ENCODE results near the gene AGPAT1.
"Not testable (repeated sequence)": the region's sequence is repeated elsewhere in the genome, so short reads cannot be mapped to it uniquely, and the experiment has no call there.

The AGPAT1 gene

DNA sequence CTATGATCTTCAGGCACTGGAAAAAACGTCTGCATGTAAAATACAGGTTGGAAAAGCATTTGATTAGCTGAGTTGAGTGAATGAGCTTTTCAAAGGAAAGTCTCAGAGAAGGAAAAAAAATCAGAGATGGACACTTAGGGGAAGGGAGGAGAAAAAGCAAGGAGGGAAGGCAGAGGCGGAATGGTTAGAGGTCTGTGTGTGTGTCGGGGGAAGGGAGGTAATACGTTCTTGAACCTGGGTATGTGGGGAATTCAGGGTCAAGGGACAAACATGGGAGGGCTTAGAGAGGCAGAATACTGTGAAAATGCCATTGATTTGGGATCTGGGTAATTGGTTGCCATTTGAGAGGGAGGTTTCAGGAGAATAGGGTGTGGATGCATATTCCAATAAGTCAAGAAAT is 29.2 kb downstream of the AGPAT1 start:
- no peak for DNase-seq

DNA sequence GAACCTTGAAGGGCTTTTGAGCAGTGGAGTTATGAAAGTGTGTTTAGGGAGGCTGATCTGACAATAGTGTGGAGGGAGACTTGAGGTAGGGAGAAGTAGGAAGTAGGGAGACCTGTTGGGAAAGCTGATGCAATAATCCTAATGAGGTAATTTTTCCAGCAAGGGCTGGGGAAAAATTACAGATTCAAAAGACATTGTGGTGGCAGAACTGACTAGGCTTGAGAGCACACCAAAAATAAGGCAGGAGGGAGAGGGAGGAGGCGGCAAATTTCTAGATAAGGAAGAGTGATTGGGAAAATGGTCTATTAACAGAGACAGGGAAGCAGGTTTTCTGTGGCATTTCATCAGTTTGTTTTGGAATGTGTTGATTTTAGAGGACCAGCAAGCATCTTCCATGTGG is 29.6 kb downstream of the AGPAT1 start:
- DNase-seq, result no peak

DNA sequence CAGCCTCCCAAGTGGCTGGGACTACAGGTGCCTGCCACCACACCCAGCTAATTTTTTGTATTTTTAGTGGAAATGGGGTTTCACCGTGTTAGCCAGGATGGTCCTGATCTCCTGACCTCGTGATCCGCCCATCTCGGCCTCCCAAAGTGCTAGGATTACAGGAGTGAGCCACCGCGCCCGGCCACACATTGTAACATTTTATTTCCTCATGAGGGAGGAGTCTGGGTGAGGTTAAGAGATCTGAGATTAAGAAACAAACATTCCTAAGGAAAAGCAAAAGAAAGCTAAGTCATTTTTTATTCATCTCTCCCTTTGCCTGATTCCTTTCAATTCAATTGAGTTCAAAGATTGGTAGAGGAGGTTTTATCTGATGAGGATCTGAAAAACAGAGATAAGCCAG is 31.6 kb downstream of the AGPAT1 start:
- not testable (repeated sequence) for DNase-seq

DNA sequence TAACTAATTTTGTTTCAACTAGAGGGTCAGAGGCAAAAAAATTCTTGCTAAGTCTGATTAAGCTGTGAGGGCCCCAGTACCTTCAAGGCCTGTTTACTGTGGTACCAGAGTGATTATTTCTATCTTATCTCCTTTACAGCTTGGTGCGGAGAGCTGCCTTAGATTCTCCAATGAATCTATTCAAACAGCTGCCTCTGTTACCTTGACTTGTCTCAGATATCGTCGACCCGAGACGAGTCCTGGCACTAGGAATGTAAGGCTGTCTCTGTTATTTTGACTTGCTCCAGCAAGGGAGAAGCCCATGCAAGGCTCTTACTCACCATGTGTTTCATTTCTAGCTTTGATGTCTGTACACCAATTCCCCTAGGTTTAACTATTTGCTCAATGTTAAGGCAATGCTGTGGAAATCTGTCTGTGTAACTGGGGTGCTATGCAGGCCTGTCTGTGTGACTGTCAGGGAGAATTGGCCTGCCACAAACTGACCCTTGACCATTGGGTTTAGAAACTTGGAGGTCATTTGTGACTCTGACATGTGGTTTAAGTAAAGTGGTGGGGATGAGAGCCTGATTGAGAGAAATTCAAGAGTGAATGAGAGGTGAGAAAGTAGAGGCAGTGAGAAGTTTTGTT is 35.4 kb downstream of the AGPAT1 start:
- DNase-seq, result no peak

DNA sequence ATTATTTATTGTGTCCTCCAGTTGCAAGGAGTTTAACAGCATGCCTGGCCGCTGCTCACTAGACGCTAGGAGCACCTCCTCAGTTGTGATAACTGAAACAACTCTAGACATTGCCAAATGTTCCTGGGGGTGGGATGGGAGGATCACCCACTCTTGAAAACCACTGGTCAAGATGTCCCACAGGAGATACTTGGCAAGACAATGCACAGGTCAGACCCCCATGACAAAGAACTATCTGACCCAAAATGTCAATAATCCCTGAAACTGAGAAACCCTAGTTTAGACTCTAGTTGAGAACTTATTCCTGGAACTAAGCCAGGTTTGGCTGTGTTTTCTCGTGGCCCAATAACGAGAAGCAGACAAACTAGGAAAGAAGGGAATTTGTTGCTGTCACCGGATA is 36.3 kb downstream of the AGPAT1 start:
- DNase-seq, result no peak

DNA sequence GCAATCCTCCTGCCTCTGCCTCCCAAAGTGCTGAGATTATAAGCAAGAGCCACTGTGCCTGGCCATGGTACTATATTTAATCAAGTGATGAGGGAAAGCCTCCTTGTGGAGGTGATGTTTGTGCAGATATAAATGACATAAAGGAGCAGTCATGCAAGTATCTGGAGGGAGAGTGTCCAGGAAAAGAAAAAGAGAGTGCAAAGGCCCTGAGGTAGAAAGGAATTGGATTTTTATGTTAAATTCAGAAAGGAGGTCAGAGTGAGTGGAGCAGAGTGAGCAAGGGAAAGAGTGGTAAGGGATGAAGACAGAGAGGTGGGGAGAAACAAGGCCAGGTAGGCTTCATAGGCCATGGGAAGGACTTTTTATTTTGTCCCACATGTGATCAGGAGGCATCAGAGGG is 38.4 kb downstream of the AGPAT1 start:
- DNase-seq, result no peak

DNA sequence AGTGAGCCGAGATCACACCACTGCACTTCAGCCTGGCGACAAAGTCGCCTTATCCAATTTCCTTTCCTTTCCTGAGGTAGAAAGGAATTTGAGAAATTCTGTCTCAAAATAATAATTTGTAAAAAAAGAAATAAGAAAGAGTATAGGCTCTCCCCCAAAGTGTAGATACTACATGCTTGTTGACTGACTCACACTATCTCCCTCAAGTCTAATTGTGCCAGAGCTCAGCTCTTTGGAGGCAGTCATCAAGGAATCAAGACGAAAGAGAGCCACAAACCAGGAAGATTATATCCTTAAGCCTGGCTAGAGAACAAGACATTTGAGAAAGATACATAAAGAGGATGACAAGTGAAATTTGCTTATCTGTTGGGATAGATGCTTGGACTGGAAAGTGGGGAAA is 42.1 kb downstream of the AGPAT1 start:
- no peak for DNase-seq

DNA sequence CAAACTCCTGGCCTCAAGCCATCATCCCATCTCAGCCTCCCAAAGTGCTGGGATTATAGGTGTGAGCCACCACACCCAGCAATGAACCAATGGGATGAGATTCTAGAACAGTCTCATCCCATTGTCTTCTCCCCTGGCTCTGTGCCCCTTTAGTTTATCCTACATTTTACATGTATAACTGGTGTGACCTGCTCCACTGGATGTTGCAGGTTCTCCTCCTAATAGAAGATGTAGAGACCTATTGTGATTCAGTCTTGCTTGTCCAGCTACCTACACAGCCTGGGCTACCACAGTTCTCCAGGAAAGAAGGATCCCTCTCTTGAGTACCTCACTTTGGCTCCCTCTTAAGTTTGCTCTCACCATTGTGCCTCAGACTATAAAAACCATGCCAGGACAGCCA is 43.8 kb downstream of the AGPAT1 start:
- DNase-seq, result no peak

DNA sequence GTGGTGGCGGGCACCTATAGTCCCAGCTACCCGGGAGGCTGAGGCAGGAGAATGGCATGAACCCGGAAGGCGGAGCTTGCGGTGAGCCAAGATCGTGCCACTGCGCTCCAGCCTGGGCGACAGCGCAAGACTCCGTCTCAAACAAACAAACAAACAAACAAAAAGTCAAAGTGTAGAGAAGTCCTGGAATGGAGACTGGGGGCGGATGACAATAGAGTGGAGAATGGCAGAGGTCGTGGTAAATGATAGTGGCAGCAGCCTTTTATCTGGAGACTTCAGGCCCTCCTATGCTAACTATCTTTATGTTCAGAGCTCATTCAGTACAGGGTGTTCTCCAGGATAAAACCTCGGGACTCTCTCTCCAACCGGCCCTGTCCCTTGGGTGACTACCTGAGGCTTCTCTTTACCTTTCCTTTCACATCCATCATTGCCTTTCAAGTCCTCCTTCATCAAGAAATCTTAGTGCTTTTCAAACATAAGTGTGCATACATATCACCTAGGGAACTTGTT is 44.4 kb downstream of the AGPAT1 start:
- no peak for DNase-seq

DNA sequence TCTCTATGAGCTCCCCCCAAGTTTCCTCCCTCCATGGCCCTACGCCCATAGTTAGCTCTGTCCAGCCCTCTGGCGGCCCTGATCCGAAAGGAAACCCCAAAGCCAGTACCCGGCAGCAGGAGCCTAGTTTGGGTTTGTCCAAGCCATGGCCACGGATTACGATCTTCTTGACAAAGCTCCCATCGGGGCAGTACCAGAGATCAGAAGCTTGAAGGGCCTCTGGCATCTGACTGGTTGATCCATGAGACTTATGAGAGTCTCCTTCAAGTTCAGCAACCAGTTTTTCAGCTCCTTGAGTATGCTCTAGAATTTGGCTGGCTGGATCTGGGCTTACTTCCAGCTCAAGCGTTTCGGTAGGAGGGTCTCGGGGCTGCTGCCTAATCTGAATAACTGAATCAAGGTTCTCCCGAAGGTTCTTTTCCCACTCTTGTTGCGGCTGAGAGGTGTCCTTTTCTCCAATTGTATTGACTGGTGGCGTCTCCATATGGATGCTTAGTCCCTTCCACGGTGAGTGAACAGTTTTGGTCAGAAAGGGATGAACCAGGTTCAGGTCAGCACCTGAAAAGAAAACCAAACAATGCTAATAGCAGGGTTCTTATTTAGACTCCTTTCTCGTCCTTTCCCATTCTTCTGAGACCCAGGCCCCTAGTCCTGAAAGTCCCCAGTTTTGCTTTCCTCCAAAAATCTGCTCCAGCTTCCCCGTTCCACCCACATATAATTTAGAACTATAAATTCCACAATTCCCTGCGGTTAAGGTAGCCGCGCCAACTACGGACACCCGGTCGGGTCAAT is 46.4 kb downstream of the AGPAT1 start:
- peak; percentile 57 for DNase-seq

DNA sequence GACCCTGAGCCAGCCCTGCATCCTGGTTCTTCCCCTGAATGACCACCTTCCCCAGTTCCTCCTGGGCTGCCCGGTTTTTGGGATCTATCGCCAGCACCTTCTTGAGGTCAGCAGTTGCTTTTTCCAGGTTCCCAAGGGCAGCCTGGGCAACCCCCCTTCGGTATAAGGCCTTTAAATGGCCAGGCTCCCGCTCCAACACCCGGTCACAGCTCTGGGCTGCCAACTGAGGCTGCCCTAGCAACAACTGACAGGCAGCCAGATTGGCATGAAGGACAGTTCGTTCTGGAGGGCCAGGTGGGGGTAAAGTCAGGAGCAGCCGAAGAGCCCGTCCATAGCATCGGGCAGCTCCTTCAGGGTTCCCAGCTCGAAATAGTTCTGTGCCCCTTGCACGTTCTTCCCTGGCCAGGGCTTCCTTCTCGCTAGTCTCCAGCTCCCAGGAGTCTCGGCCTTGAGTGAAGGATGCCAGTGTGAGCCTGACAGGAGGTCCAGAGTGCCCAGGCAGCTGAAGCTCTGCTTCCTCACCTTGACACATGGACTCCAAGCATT is 47.1 kb downstream of the AGPAT1 start:
- no peak for DNase-seq

DNA sequence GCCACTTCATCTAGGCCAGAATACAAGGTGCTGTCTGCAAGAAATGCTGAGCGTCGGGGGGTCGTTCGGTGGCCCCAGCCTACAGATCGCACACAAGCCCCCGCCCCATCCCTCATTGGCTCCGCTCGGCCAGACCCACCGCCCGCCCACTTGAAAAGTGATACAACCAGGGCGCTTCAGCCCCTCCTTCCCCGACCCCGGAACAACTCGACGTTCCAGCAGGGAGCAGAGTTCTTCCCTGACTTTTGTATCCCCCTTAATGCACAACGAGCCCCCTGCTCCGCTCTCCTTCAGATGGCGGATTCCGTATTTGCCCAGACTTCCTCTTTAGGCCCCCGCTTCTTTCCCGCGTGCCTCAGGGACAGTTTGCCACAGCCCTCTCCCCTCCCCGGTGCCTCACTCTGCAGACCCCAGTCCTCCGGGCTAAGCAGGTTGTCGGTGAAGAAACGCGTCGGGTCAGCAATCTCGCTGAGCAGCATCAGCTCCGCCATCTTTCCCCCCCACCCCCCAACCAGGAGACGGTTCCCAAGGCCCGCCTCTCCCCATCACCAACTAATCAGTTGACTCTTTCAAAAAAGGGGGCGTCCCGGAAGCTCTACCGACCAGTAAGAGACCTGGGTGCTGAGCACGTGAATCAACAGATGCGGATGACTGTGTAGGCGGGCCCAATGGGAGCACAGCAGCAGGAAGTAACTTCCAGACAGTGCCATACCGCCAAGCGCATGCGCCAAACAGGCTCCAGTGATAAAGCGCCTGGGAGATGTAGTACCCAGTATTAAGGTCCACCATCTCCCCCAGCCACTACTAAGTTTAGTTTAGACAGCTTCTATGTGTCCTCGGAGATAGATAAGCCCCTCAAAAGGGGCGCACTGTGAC is 47.9 kb downstream of the AGPAT1 start, which contains the start of gene ATF6B:
Gene ATF6B, minus strand, starts transcription at position 530 of the 876 bp plus-strand sequence. Its CDS starts 39 bp downstream, at position 491.
- peak; percentile 95 for DNase-seq

DNA sequence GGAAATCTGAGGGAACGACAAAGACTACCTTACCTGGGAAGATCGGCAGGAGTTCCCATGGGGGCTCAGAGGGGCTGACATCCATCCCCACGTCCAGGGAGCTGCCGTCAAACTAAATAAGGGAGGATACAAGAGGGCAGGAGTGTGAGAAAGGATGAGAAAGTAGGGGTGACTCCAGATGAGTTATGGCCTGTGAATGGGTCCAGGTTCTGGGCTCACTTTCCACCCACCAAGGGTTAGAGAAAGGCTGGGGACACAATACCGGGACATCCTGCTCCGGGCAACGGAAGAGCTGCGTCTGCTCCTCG is 48.5 kb downstream of the AGPAT1 start:
- DNase-seq, result no peak

DNA sequence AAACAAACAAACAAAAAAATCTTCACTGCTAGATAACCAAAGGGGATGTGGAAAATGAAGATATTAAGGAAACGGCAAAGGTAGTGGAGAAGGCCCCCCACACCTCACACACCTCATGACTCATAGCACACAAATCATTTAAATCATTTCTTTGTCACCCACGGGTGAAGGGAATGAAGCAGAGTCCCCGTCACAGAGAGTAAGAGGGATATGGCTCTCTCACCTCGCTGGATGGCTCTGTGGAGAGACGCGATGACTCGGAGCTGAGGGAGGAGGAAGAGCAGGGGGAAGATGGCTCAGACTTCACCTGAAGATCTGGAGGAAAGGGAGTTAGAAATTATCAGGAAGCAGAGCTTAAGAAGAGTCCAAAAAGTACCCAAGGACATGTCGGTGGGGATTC is 49.0 kb downstream of the AGPAT1 start:
- DNase-seq, result no peak

DNA sequence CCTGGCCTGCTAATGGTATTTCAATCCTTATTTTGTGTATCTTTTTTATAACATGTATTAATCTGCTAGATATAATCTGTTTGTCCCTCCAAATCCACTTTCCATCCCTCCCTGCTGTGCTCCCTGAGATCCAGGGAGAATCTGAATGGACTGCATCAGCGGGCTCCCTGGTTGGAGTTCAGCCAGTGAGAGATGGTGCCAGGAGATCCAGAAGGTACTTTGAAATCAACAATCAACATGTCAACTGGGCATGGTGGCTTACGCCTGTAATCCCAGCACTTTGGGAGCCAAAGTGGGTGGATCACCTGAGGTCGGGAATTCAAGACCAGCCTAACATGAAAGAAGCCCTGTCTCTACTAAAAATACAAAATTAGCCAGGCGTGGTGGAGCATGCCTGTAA is 52.2 kb downstream of the AGPAT1 start:
- no peak for DNase-seq

DNA sequence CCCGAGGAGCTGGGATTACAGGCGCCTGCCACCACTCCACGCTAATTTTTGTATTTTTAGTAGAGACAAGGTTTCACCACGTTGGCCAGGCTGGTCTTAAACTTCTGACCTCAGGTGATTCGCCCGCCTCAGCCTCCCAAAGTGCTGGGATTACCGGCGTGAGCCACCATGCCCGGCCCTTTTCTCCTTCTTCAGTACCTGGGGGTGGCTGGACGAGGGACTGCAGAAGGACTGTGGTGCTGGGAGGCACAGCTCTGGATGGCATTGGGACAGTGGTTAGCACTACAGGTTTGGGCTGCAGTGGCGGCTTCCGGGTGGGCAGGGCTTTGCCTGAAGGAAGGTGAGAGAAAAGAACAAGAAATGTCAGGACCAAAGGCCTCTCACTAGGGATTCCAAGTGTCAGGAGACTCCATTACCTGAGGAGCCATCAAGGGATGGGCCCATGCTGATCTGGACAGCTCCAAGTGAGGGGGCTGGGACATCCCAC is 55.3 kb downstream of the AGPAT1 start:
- DNase-seq, result no peak

DNA sequence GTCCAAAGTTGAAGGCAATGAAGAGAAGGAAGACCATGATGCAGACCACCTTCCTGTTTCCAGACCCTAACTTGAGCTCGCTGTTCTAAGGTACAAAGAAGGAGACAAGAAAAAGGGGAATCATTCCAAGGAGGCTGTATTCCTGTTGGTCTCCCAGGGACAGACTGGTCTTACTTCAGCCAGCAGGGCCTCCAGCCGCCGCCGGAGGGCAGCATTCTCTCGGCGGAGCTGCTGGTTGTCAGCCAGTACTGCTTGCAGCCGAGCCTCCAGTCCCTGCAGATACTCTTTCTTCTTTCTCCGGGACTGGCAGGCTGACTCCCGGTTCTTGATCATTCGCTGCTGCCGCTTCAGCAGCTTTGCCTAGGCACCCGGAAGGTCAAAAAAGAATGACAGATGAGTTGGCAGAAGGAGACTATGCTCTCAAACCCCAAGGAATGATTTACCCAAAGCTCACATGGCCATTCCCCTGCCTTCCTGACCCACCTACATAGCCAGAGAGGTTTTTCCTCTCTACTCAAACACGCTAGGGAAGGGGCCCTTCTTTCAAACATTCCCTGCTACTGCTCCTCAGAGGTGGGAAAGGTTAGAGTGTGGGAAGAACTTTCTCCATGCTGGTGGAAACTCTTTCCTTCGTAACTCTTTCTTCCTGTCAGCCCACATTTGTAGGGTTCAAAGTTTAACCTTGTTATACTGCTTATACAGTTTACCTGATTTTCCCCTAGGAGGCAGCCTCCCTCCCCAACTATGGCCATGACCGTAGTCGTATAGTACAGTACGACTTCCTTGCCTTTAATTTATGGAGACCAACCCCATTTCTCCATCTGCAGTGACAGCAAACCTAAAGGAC is 56.9 kb downstream of the AGPAT1 start:
- peak; percentile 41 for DNase-seq

Measured in NCI-H1092 (cell line).